ENCODE results near the gene TUBB8. TPM values are rescaled to one million over a fixed set of nuclear protein-coding genes. Genes with fewer than 3 reads are reported as not detected.
A peak's percentile ranks its signal among the peaks of the same experiment; 100 is the strongest.
"Not testable (repeated sequence)": the region's sequence is repeated elsewhere in the genome, so short reads cannot be mapped to it uniquely, and the experiment has no call there.

The TUBB8 gene
- total RNA-seq, 2 donors from 2014 or later = 0.40 TPM; not detected in 1

DNA sequence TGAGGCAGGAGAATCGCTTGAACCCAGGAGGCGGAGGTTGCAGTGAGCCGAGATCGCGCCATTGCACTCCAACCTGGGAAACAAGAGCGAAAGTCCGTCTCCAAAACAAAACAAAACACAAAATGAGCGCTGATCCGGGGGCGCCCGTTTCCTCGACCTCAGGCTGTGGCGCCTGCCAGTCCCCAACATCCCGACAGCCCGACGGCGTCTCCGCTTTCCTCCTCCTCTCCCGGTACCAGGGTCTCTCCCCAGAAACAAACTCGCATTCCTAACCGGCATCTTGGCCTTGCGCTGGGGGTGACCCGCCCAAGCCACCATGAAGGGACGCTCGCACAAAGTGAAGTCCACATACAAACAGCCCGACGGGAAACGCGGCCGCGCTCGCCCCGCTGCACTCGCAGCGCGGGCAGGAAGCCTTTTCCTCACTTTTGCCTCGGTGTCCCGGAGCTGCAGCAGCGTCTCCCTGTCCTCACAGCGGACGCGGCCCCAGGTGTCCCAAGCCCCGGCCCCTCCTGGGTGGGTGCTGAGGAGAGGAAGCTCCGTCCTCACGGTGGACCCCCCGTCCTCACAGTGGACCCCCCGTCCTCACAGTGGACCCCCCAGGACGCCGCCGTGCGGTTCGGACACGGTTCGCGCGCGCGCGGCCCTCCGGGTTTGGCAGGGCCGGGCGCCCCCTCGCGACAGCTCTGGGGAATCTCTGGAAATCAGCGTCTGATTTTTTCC is 24.6 kb upstream of the TUBB8 start:
- DNase-seq (peak in 1 of 2 donors; percentile 56), ATAC-seq (peak; percentile 75)
- intact Hi-C loops (cut with DNase I, micrococcal nuclease) = not testable (repeated sequence)

GRCh38 chr10:68156-68555 is 19.1 kb upstream of the TUBB8 start:
- DNase-seq; intact Hi-C loops (cut with DNase I, micrococcal nuclease); ATAC-seq: not testable (repeated sequence)

DNA sequence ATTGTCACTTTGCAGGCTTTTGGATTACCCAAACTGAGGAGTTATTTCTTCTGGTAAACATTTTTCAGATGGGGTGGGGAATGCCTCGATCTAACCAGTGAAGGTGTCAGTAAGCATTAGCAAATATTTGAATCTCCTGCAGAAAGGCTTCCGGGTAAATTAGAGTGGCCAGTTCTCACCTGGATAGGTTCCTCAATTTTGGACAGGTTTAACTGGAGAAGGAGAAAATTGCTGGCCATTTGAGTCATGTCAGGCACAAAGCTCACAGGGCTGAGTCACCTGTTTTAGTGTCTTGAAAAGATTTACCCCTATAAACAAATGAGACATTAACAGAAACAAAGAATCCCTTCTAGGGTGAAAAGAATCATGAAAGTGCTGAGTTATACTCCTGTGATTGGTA is 830 bp upstream of the TUBB8 start:
- intact Hi-C loops (cut with DNase I, micrococcal nuclease); ATAC-seq; DNase-seq: not testable (repeated sequence)

GRCh38 chr10:47864-48263 is 1.2 kb downstream of the TUBB8 start:
- ATAC-seq; intact Hi-C loops (cut with DNase I, micrococcal nuclease); DNase-seq: not testable (repeated sequence)

DNA sequence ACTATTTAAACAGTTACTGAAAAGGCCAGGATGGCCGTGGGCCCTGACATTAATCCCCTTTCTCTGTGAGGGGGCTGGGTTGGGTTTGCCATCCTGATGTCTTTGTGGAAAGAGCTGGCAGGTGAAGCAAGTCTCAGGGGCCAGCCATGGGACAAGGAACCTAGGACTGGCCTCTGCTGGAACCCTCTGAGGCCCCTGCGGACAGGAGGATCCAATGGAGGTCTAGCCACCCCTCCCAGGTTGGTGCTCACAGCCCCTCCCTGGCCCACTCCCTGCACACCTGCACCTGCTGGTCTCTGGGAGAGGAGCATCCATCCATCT is 35.8 kb downstream of the TUBB8 start:
- DNase-seq; intact Hi-C loops (cut with DNase I, micrococcal nuclease): not testable (repeated sequence)
- ATAC-seq = peak; percentile 24

GRCh38 chr10:12444-13314 is 36.4 kb downstream of the TUBB8 start:
- intact Hi-C loops (cut with DNase I, micrococcal nuclease); DNase-seq: not testable (repeated sequence)
- ATAC-seq = peak; percentile 39

- peak in 1 of 2 donors; percentile 5 for DNase-seq
- intact Hi-C loops (cut with DNase I, micrococcal nuclease) = not testable (repeated sequence)
Measured at GRCh38 chr10:11260-11659, 37.8 kb downstream of the TUBB8 start.

DNA sequence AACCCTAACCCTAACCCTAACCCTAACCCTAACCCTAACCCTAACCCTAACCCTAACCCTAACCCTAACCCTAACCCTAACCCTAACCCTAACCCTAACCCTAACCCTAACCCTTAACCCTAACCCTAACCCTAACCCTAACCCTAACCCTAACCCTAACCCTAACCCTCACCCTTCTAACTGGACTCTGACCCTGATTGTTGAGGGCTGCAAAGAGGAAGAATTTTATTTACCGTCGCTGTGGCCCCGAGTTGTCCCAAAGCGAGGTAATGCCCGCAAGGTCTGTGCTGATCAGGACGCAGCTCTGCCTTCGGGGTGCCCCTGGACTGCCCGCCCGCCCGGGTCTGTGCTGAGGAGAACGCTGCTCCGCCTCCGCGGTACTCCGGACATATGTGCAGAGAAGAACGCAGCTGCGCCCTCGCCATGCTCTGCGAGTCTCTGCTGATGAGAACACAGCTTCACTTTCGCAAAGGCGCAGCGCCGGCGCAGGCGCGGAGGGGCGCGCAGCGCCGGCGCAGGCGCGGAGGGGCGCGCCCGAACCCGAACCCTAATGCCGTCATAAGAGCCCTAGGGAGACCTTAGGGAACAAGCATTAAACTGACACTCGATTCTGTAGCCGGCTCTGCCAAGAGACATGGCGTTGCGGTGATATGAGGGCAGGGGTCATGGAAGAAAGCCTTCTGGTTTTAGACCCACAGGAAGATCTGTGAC is 38.7 kb downstream of the TUBB8 start:
- peak; percentile 31 for ATAC-seq
- intact Hi-C loops (cut with DNase I, micrococcal nuclease); DNase-seq: not testable (repeated sequence)

More at GRCh38 chr10:11260-11659, 37.8 kb downstream of the TUBB8 start:
- ATAC-seq = peak; percentile 40

Other genes with a start within 250 kb of the TUBB8 start
- gene ZMYND11, start 86.2 kb upstream of the TUBB8 start, total RNA-seq = 10 to 100 TPM; 42.7 to 54.9 TPM